Hepatic stellate cell (primary cell): ENCODE results near the gene TTBK1.

ENCODE experiments used
- DNase-seq: peaks from one replicate; pipeline ENCODE4 v3.0.0; 2011; ENCODE audit warnings: low spot score

TTBK1 gene

DNA sequence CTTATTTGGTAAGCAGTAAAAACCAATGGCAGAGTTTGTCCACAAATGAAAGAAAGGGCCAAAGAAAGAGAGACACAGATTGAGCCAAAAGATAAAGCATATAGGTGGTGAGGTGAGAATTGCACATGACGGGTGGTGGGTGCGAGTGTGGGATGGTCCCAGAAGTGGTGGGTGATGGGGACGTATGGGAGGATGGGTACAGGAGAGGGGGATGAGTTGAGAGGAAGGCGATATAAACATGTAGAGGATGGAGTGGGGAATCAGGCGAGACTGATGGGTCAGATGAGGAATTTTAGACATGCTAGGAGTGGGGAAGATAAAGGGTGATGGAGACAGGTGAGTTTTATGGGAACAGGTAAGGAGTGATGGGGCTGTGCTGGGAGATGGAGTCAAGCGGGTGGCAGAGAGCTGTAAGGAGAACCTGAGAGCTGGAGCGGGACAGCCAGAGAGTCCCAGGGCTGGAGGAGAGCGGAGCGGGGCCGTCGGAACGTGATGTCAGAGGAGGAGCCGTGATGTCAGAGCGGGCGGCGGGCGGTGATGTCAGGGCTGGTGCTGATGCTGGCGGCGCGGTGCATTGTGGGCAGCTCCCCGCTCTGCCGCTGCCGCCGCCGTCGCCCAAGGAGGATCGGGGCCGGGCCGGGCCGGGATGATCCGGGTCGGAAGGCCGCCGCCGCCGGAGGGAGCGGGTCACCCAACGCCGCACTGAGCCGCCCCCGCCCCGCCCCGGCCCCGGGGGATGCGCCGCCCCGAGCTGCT, at the start of gene TTBK1:
TTBK1 (plus strand) TSS at position 574 of the 756 bp plus-strand sequence. CDS start 3,180 bp downstream, outside the sequence.
- DNase-seq: no peak

DNA sequence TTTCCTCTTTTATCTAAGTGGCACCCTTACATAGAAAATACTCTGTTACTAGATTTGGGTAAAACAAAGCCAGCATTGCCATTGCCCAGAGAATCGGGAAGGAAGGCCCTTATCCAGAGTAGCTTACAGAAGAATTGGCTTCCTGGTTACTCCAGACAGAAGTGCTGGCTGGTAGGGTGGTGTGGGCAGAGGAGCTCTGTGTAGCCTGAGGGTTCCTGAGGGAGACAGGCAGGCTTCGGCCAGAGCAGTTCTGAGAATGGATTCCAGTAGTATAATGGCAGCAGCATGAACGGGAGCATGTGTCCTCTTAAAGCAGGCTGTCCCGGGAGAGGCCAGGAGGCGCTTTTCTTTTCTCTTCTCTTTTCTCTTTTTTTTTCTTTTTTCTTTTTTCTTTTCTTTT, 49.4 kb upstream of the TTBK1 start:
- DNase-seq: no peak

DNA sequence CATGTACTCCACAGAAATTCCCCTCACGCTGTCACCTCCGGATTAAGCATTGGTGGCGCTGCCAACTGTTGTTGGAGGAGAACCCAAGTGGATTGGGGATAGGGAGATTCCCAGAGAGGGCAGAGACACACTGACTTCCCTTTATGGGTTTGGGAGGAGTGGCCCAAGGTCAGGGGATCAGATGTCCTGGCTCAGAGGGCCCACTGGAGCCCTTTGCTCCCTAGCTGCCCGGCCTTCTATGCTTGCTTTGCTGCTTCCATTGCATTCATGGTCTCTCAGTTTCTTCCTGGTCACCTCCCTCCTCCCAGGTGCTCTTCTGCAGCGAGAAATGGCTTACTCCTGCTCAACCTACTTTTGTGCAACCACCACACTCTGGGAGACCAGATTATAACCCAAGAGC, 46.9 kb upstream of the TTBK1 start:
- DNase-seq: no peak

DNA sequence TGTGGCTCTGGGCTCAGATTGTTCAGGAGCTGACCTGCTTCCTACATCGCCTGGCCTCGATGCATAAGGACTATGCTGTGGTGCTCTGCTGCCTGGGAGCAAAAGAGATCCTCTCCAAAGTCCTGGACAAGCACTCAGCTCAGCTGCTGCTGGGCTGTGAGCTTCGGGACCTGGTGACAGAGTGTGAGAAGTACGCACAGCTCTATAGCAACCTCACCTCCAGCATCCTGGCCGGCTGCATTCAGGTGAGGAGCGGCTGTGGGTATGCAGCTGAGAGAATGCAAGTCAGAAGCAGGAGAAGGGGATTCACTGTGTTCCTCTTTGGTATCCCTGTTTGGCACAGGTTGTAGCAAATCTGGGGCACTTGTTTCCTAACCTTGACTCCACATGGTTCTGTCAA, 43.4 kb upstream of the TTBK1 start:
- DNase-seq: no peak

DNA sequence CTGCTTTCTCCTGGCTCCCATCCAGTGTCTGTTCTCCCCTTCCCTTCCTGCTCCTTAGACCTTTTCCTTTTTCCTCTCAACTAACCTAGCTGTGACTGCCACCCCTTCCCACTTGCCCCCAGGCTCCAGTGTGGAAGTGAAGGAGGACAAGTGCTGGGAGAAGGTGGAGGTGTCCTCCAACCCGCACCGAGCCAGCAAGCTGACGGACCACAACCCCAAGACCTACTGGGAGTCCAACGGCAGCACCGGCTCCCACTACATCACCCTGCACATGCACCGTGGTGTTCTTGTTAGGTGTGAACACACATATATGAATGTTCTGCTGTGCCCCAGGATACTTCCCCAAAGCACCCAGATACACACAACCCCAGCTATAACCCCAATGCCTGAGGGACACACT, 42.7 kb upstream of the TTBK1 start:
- no peak for DNase-seq

DNA sequence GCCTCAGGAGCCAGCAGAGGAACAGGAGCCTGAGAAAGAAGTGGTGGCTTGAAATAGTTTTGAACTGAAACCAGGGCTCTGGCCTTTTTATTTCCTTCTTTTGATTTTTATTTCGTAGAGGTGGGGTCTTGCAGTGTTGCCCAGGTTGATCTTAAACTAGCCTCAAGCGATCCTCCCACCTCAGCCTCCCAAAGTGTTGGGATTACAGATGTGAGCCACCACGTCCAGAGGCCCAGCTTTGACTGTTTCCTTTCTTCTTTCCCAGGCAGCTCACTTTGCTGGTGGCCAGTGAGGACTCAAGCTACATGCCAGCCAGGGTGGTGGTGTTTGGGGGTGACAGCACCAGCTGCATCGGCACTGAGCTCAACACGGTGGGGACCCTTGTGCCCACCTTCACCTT, 40.8 kb upstream of the TTBK1 start:
- no peak for DNase-seq

DNA sequence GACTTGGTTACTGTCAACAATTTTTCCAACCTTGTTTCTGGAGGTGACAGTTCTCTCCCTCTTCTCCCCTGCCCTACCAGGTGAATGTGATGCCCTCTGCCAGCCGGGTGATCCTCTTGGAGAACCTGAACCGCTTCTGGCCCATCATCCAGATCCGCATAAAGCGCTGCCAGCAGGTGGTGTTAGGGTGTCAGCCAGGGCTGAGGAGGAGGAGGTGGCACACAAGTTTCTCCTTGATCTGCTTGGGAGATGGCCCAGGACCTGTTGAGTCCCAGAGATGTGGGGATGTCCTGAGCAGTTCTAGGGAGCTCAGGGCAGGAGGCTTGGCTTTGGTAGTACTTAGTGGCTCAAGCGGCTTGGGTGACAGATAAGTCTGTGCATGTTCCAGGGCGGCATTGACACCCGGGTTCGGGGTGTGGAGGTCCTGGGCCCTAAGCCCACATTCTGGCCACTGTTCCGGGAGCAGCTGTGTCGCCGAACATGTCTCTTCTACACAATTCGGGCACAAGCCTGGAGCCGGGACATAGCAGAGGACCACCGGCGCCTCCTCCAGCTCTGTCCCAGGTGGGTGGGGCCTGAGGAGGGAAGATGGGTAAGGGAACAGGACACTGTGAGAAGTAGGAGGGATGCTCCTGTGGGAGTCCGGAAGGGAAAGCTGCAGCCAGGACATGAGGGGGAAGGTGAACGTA, 40.1 kb upstream of the TTBK1 start:
- no peak for DNase-seq

DNA sequence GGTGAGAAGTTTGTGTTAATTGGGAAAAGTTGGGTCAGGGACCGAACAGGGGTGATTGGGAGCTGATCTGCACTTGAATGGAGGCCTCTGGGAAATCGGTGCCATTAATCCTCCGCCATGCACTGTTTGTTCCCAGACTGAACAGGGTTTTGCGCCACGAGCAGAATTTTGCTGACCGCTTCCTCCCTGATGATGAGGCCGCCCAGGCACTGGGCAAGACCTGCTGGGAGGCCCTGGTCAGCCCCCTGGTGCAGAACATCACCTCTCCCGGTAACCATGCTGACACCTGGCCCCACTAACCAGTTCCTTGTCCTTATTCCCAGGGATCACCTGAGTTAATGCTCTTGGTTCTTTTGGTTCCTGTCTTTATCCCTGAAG, 39.6 kb upstream of the TTBK1 start:
- DNase-seq: no peak

DNA sequence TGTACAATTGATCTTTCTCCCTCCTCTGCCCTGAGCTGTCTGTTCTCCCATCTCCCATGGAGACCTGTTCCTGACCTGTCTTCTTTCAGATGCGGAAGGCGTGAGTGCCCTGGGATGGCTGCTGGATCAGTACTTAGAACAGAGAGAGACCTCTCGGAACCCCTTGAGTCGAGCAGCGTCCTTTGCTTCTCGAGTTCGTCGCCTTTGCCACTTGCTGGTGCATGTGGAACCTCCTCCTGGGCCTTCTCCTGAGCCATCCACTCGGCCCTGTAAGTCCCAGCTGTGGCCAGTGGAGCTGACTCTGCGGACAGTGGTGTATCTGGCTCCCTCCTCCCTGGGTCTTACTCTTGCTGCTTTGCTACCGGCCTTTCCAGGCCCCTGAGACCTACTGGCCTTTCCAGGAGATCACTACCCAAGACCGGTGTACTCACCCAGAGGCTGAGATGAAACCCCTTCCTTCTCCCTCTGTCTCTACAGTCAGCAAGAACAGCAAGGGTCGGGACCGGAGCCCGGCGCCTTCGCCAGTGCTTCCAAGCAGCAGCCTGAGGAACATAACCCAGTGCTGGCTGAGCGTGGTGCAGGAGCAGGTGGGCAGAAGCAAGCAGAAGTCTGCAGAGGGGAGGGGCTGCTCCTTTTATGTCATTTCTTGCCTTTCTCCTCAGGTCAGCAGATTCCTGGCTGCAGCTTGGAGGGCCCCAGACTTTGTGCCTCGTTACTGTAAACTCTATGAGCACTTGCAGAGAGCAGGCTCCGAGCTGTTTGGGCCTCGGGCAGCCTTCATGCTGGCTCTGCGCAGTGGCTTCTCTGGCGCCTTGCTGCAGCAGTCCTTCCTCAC, 38.8 kb upstream of the TTBK1 start:
- no peak for DNase-seq

DNA sequence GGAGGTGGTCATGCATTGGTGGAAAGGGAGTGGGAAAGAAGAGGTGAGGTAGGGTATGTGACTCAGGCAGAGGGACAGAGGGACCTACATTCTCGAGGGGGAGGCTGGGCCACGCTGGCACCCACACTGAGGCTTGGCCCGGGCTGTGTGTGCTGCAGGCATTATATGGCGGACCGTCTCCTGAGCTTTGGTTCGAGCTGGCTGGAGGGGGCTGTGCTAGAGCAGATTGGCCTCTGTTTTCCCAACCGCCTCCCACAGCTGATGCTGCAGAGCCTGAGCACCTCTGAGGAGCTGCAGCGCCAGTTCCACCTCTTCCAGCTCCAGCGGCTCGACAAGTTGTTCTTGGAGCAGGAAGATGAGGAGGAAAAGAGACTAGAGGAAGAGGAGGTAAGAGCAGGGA, 37.4 kb upstream of the TTBK1 start:
- no peak for DNase-seq

DNA sequence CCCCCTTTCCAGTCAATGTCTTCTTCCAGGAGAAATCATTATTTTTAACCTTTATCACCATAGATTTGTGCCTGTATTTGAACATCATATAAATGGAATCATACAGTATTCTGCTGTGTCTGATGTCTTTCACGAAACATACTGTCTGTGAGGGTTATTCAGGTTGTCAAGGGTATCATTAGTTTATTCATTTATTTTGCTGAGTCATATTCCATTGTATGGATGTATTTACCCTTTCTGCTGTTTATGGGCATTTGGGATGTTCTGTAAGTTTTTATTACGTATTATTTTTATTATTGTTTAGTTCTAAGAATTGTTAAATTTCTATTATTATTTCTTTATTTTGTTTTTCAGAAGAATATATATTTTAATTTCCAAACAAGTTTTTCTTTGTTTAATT, 36.0 kb upstream of the TTBK1 start:
- no peak for DNase-seq

DNA sequence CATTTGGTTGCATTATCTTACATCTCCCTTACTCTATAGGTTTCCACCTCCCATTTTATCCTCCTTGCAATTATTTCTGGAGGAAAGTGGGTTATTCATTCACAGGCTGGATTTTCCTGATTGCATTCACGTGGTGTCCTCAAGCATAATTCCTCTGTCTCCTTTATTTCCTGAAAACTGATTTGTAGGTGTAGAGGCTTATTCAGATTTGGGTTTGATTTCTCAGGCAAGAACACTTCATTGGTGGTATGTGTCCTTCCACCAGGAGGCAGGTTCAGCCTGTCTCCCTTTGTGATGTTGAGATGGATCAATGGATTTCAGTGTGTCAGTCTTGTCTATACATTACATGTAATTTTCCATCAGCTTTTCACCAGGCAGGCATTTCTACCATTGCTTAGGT, 31.3 kb upstream of the TTBK1 start:
- no peak for DNase-seq

DNA sequence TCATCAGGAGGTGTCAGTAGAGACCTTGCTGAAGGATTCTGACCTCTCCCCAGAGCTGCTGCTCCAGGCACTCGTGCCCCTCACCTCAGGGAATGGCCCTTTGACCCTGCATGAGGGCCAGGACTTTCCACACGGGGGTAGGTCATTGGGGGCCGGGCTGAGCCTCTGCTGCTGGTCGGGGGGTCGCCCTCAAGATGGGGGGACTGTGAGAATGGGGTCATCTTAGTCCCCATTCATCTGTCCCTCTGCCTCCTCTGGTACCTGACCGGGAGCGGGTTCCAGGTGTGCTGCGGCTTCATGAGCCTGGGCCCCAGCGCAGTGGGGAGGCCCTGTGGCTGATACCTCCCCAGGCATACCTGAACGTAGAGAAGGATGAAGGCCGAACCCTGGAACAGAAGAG, 29.9 kb upstream of the TTBK1 start:
- no peak for DNase-seq

DNA sequence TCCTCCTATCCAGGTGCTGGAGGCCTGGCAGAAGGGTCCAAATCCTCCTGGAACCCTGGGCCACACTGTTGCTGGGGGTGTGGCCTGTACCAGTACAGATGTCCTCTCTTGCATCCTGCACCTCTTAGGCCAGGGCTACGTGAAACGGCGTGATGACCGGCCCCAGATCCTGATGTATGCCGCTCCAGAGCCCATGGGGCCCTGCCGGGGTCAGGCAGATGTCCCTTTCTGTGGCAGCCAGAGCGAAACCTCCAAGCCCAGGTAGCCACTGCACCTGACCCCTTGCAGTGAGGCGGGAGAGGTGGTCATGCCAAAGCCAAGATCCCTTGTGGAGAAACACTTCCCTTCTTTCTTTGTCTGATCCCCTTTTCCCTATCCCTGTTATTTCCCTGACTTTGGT, 28.2 kb upstream of the TTBK1 start:
- no peak for DNase-seq

DNA sequence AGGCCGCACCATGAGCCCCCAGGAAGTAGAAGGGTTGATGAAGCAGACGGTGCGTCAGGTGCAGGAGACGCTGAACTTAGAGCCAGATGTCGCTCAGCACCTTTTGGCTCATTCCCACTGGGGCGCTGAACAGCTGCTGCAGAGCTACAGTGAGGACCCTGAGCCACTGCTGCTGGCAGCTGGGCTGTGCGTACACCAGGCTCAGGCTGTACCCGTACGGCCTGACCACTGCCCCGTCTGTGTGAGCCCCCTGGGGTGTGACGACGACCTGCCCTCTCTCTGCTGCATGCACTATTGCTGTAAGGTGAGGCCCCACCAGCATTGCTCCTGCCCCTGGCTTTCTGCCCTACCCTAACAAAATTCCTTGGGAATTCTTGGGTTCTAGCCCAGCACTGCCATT, 27.1 kb upstream of the TTBK1 start:
- DNase-seq: no peak

DNA sequence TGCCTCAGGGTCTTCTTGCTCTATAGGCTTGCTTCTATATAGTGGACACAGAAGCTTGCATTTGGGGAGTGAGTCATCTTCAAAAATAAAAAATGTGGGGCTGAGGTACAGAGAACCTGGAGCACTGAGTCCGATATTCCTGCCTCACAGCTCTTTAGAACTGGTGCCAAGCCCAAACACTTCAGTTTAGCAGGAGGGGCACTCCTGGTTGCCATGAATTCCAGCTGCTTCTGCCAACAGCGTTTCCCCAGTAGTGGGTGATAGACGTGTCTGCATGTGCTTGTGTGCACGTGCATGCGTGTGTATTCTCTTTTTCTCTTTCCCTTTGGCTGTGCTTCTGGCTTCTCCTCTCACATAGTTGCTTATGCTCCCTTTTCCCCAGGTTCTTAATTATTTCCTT, 25.9 kb upstream of the TTBK1 start:
- no peak for DNase-seq

DNA sequence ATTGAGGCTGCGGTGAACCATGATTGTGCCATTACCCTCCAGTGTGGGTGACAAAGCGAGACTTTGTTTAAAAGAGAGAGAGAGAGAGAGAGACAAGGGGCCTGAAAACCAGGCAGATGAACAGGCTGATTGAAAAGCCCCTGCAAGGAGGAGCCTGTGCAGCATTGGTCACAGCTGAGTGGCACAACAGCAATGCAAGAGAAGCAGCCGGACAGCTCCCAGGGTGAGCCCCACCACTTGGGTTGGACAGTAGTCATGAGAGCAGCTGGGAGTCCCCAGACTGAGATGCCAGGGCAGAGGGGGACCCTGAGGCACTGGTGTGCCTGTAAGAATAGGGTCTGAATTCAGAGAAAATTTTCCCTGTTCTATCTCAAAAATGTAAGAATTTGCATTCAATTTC, 24.2 kb upstream of the TTBK1 start:
- DNase-seq: no peak

DNA sequence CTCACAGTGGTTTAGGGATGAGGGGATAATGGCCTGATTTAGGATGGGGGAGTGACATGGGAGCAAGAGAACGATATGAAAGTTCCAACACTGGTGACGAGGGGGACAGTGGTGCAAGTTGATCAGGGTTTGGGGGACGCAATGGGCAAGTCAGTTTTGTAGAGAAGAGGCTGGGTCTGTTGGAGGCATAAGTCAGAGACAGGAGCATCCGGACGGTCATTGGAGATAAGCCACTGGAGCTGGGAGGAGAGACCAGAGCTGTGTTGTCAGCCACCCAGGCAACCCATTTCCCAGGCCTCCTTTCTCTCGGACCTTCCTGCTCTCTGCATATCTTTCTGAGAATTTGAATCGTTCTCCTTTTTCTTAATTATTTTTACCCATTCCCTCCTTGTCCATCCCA, 23.5 kb upstream of the TTBK1 start:
- no peak for DNase-seq

DNA sequence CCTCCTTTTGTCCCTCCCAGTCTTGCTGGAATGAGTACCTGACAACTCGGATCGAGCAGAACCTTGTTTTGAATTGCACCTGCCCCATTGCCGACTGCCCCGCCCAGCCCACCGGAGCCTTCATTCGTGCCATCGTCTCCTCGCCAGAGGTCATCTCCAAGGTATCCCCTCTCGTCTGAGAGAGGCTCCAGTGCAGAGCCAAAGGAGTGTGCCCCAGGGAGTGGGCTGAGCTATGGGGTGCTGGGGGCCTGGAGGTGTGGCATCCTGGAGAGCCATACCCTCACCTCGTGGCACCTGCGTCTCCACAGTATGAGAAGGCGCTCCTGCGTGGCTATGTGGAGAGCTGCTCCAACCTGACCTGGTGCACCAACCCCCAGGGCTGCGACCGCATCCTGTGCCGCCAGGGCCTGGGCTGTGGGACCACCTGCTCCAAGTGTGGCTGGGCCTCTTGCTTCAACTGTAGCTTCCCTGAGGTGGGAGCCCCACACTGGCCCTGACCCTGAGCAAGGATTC, 22.8 kb upstream of the TTBK1 start:
- DNase-seq: no peak

DNA sequence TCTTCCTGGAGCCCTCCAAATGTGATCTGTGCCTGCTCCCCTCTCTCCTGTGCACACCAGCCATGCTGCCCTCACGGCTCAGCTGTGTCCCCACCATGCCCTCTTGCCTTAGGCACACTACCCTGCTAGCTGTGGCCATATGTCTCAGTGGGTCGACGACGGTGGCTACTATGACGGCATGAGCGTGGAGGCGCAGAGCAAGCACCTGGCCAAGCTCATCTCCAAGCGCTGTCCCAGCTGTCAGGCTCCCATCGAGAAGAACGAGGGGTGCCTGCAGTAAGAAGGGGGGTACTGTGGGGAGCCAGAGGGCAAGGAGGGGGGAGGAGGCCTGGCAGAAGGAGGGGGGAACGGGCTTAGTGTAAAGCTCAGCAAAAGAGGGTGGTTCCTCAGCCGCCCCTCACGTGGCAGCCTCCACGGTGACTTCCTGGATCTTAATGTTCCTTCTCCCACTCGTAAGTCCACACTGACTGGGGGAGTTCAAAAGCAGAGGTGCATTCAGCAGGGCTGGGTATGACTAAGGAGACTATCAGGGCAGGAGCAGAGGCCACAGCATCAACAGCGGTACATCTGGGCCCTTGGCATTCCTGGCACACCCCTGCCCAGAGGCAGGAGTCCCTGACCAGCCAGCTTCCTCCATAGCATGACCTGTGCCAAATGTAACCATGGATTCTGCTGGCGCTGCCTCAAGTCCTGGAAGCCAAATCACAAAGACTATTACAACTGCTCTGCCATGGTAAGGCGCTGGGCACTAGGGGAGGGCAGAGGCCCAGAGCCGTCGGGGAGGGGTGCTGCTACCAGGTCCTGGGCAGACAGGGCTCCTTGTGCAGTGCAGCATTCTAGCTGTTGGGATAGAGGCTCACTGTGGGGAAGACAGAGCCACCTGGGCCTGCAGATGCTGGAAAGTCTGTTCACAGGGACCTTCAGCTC, 22.0 kb upstream of the TTBK1 start:
- DNase-seq: no peak

DNA sequence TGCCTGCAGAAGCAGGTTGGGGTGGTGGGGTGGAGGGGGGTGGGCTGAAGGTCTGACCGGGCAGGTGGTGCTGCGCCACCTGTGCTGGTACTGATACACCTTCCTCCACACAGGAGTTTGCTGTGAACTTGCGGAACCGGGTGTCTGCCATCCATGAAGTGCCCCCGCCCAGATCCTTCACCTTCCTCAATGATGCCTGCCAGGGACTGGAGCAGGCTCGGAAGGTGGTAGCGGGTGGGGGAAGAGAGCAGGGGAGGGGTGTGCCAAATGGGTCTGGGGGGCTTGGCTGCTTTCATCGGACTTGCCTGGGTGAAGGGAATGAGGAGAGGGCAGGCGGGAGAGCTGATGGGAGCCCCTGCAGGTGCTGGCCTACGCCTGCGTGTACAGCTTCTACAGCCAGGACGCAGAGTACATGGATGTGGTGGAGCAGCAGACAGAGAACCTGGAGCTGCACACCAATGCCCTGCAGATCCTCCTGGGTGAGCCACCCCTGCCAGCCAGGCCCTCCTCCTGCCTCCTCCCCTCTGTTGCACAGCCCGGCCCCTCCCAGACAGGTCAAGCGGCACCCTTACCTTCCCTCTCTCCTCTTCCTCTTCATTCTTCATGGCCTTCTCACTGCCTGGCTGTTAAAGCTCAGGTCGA, 20.7 kb upstream of the TTBK1 start:
- no peak for DNase-seq
